GM12865 (cell line): ENCODE results near the gene PRDX3.
A peak's percentile ranks its signal among the peaks of the same experiment; 100 is the strongest.

Experiments used
- DNase-seq: peaks from one replicate; pipeline ENCODE4 v3.0.0; 2010; ENCODE audit warnings: low read depth
- H3K4me3 ChIP-seq: 2 replicates; pipeline ENCODE4 v1.5.1; 2011; ENCODE audit warnings: mild to moderate bottlenecking, low read depth, low read length, control low read depth
- CTCF ChIP-seq: IDR thresholded peaks from 2 replicates; pipeline ENCODE4 v1.5.1; 2011; ENCODE audit warnings: low read length, control low read depth, low read depth, inconsistent platforms; ENCODE audit not compliant: insufficient read depth; ENCODE audit errors: missing control alignments

The PRDX3 gene

DNA sequence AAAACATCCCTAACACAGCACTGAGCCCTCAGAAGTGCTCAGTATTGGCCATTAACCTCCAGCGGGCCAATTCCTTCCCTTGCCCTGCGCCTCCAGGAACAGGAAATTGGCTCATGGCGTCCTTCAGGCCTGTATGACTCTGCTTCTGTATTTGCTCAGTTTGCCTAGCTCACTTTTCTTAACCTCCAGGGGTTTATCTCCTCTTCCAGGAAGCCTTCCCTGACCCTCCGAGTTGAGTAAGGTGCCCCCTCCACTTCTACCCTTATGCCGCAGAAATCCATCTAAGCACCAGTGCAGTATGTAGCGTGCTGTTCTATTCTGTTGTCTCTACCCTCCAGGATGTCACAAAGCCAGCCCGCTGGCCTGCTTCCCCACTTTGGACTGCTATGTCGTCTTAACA is 12.0 kb downstream of the PRDX3 start:
- no peak overlapping the region; the same call in 1 of the 2 replicates for H3K4me3 ChIP-seq
- TF ChIP-seq CTCF = no peak
- no peak for DNase-seq

- peak overlapping the region; percentile 97 for H3K4me3 ChIP-seq
- no peak for TF ChIP-seq CTCF
- no peak for DNase-seq
These were observed 12.5 kb downstream of the PRDX3 start for GRCh38 chr10:119166118-119166500.

GRCh38 chr10:119165171-119166117 is 13.2 kb downstream of the PRDX3 start, which contains the start of gene SFXN4:
TSS of gene SFXN4 (minus strand) at chr10:119165714. CDS start at chr10:119165647, 67 bp downstream.
- TF ChIP-seq CTCF = no peak
- peak; percentile 89 for DNase-seq
- peak within 1 kb of the TSS; percentile 97 for H3K4me3 ChIP-seq

GRCh38 chr10:119162452-119163092 is 16.0 kb downstream of the PRDX3 start:
- no peak for TF ChIP-seq CTCF

GRCh38 chr10:119161680-119162451 is 16.7 kb downstream of the PRDX3 start:
- DNase-seq = peak; percentile 31

More at GRCh38 chr10:119162452-119163092, 16.0 kb downstream of the PRDX3 start:
- H3K4me3 ChIP-seq = no peak overlapping the region
- no peak for DNase-seq

More at GRCh38 chr10:119161680-119162451, 16.7 kb downstream of the PRDX3 start:
- TF ChIP-seq CTCF = no peak
- no peak overlapping the region for H3K4me3 ChIP-seq
